ENCODE measurements around the gene NCOA7. TPM values are rescaled to one million over a fixed set of nuclear protein-coding genes. Genes with fewer than 3 reads are reported as not detected.

The NCOA7 gene
- total and polyA plus RNA-seq, 2 of the 8 experiments (the other 6 are each of a cell fraction or from before 2014, with no cell fraction given): 2.6 to 10.7 TPM

DNA sequence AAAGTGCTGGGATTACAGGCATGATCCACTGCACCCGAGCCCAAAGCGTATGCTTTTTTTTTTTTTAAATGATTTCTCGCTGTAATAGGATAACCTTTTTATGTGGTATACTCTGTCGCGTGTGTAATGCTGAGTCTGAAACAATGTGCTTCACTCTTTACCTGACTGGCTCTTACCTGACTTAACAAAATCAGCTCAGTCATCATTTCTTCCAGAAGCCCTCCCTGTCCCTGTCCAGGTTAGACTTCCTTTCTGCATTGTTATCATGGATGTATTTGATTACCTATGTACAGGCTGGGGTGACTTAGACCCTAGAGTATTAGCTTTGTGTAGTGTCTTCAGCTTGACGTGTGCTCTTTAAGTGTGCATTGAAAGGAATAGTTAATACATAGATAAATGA, 67.1 kb downstream of the NCOA7 start:
- POLR2A ChIA-PET (ENCODE audit: partially characterized antibody): interaction anchor here (1.2 kb wide), 1 partner anchor 13 kb away, joined by 5 read pairs; no protein-coding TSS in a partner anchor
- H4K20me1 ChIP-seq (replicated peaks in 1 of 2; ENCODE audit: control insufficient read depth in 1 of 2, insufficient read depth in 2 of 2, low read length in 2 of 2): peaks cover 0 to 1% of the 10 kb centered on the region in 2 experiments

More for the DNA sequence above, 67.1 kb downstream of the NCOA7 start:
- Histone ChIP-seq H3K79me1 (ENCODE audit: low read depth, low read length) (0 out of 2 replicates have a peak, but pooled peaks cover 3% of the 10 kb centered on the region), H3K4me2 (ENCODE audit: insufficient read depth in 1 of 2, low read depth in 2 of 2, low read length in 2 of 2) (no peak overlapping the region), H2AK5ac (ENCODE audit: low read depth, low read length) (no peak overlapping the region), H3K23me2 (ENCODE audit: low read depth, low read length) (no peaks in the 10 kb centered on the region), H3K4me3 (ENCODE audit: extremely low read depth in 1 of 4, insufficient read depth in 2 of 4, low read depth in 3 of 4, low read length in 4 of 4) (no peak overlapping the region), H3K56ac (replicated peaks; ENCODE audit: insufficient read length, low read depth, low read length) (no peak overlapping the region), H3K18ac (ENCODE audit: extremely low read depth, low read length) (no peak overlapping the region), H2BK20ac (ENCODE audit: low read length) (no peak overlapping the region), H3K4ac (replicated peaks; ENCODE audit: insufficient read length, low read depth, low read length) (no peak overlapping the region), H4K5ac (ENCODE audit: insufficient read length, low read depth, low read length) (no peak overlapping the region), H3K27ac (ENCODE audit: low read depth, low read length) (no peak overlapping the region), H3K23ac (ENCODE audit: insufficient read length) (no peak overlapping the region), H4K91ac (replicated peaks; ENCODE audit: insufficient read length, low read length) (no peak overlapping the region), H3K9ac (replicated peaks in 1 of 4; ENCODE audit: extremely low read depth in 1 of 4, low read depth in 3 of 4, low read length in 3 of 4) (no peak overlapping the region), H3K9me3 (ENCODE audit: insufficient read depth in 2 of 2, low read depth in 1 of 2, low read length in 1 of 2) (no peaks in the 10 kb centered on the region), H3K79me2 (ENCODE audit: control insufficient read depth in 1 of 2, insufficient read depth in 2 of 2, low read length in 2 of 2) (no peaks in the 10 kb centered on the region), H3K14ac (ENCODE audit: insufficient read length) (no peak overlapping the region), H2BK120ac (replicated peaks; ENCODE audit: low read depth, low read length) (no peak overlapping the region), H3K27me3 (replicated peaks in 1 of 4; ENCODE audit: control insufficient read depth in 3 of 4, extremely low read depth in 1 of 4, insufficient read depth in 3 of 4, low read length in 3 of 4) (no peaks in the 10 kb centered on the region), H3K36me3 (ENCODE audit: control insufficient read depth in 2 of 4, insufficient read depth in 4 of 4, low read length in 3 of 4) (no peaks in the 10 kb centered on the region), H2BK15ac (ENCODE audit: low read length) (no peak overlapping the region), H3K4me1 (replicated peaks in 1 of 4; ENCODE audit: control insufficient read depth in 3 of 4, insufficient read depth in 4 of 4, low read length in 3 of 4) (no peaks in the 10 kb centered on the region), H2BK12ac (ENCODE audit: low read depth, low read length) (no peak overlapping the region), H4K8ac (ENCODE audit: extremely low read depth, insufficient read depth, low read length) (no peak overlapping the region), H2AFZ (ENCODE audit: low read length) (no peak overlapping the region), H2BK5ac (ENCODE audit: low read depth, low read length) (no peak overlapping the region)
- DNase-seq (ENCODE audit: low read depth in 1 of 2, low spot score in 2 of 2) (no peak), FAIRE-seq (no peak)
- TF ChIP-seq CBX8 (IDR thresholded peaks at IDR 0.05; ENCODE audit: borderline replicate concordance, low read depth, low read length): no peak
- no peak for TF ChIP-seq KDM4A (IDR thresholded peaks at IDR 0.05; ENCODE audit: low read depth, low read length, severe bottlenecking)
- TF ChIP-seq CTBP2 (IDR thresholded peaks at IDR 0.05; ENCODE audit: borderline replicate concordance, insufficient read depth, insufficient read length, low read length): no peak
- TF ChIP-seq TCF12 (IDR thresholded peaks at IDR 0.05; ENCODE audit: low read depth, low read length): no peak
- TF ChIP-seq RFX5 (IDR thresholded peaks at IDR 0.05; ENCODE audit: borderline replicate concordance, low read depth, low read length): no peak
- TF ChIP-seq SP4 (IDR thresholded peaks at IDR 0.05; ENCODE audit: low read length): no peak
- TF ChIP-seq SIX5 (IDR thresholded peaks at IDR 0.05; ENCODE audit: low read depth, low read length): no peak
- no peak for TF ChIP-seq GTF2F1 (IDR thresholded peaks at IDR 0.05; ENCODE audit: borderline replicate concordance, low read depth, low read length)
- no peak for TF ChIP-seq FOSL1 (IDR thresholded peaks at IDR 0.05; ENCODE audit: insufficient read depth, low read depth, low read length)
- TF ChIP-seq YY1 (IDR thresholded peaks at IDR 0.05; ENCODE audit: low read depth, low read length): no peak
- TF ChIP-seq GABPA (IDR thresholded peaks at IDR 0.05; ENCODE audit: borderline replicate concordance, insufficient read depth, low read length): no peak
- CTCF ChIA-PET (ENCODE audit: partially characterized antibody): interaction anchor here (0.6 to 3.4 kb wide), 36 partner anchors 8 to 290 kb away, joined by 3 to 70 read pairs (median 4); partner anchors contain the start of genes HINT3 and NCOA7
- WGBS, 2 experiments (ENCODE audit: extremely low coverage in 1 of 2, insufficient coverage in 1 of 2, insufficient read length in 1 of 2, insufficient replicate concordance in 2 of 2, low coverage in 1 of 2, low lambda C conversion rate in 2 of 2, missing lambda C conversion rate in 1 of 2): 77% methylated on average over 6 of the region's 6 CpGs; no CpG with 5 or more reads in 1 of the 2 experiments
